GM23338 (cell line): ENCODE results near the gene GRIA4. TPM values are rescaled to one million over a fixed set of nuclear protein-coding genes. Genes with fewer than 3 reads are reported as not detected.

Experiments used
- ATAC-seq: fragments of 200-7000 bp; cut with Tn5 transposase; 3 replicates; pipeline ENCODE4 v1.9.1; 2020
- DNase-seq: peaks from one replicate; pipeline ENCODE4 v3.0.0-alpha.2; 2015; ENCODE audit warnings: low spot score
- H2AFZ ChIP-seq: fragments of 200-600 bp; sonication (generic); 2 replicates; pipeline ENCODE4 v1.8.0; 2016; ENCODE audit warnings: antibody characterized with exemption, mild to moderate bottlenecking, moderate library complexity
- H3F3A ChIP-seq: fragments of 200-600 bp; sonication (generic); replicated peaks from 2 replicates; pipeline ENCODE4 v1.8.0; 2017; ENCODE audit warnings: antibody characterized with exemption, mixed run types, low read depth
- H3K27ac ChIP-seq: fragments of 200-600 bp; sonication (generic); 2 replicates; pipeline ENCODE4 v1.6.1; 2016; ENCODE audit warnings: low read depth
- H3K27me3 ChIP-seq: fragments of 200-600 bp; sonication (generic); 2 replicates; pipeline ENCODE4 v1.8.0; 2016; ENCODE audit warnings: mild to moderate bottlenecking, mixed run types, moderate library complexity; ENCODE audit not compliant: insufficient read depth
- H3K36me3 ChIP-seq: fragments of 200-600 bp; sonication (generic); 2 replicates; pipeline ENCODE4 v1.8.0; 2016; ENCODE audit warnings: mild to moderate bottlenecking; ENCODE audit not compliant: insufficient read depth
- H3K4me1 ChIP-seq: fragments of 200-600 bp; sonication (generic); 2 replicates; pipeline ENCODE4 v1.8.0; 2016; ENCODE audit warnings: mild to moderate bottlenecking, moderate library complexity; ENCODE audit not compliant: insufficient read depth
- H3K4me2 ChIP-seq: fragments of 200-600 bp; sonication (generic); 2 replicates; pipeline ENCODE4 v1.7.1; 2017; ENCODE audit warnings: mixed run types
- H3K4me3 ChIP-seq: fragments of 200-600 bp; sonication (generic); 2 replicates; pipeline ENCODE4 v1.6.1; 2016; ENCODE audit warnings: mixed run types
- H3K79me2 ChIP-seq: fragments of 200-600 bp; sonication (generic); replicated peaks from 2 replicates; pipeline ENCODE4 v1.8.0; 2017; ENCODE audit warnings: mild to moderate bottlenecking; ENCODE audit not compliant: insufficient read depth
- H3K9me2 ChIP-seq: fragments of 200-600 bp; sonication (generic); 2 replicates; pipeline ENCODE4 v1.8.0; 2017; ENCODE audit not compliant: insufficient read depth
- H4K20me1 ChIP-seq: fragments of 200-600 bp; sonication (generic); replicated peaks from 2 replicates; pipeline ENCODE4 v1.8.0; 2017; ENCODE audit warnings: mild to moderate bottlenecking; ENCODE audit not compliant: insufficient read depth
- H3K27ac Mint-ChIP-seq: 2 replicates; pipeline ENCODE4 v1.8.0; 2020; ENCODE audit warnings: inconsistent platforms, mild to moderate bottlenecking, moderate library complexity, mixed read lengths
- H3K27me3 Mint-ChIP-seq: 3 replicates; pipeline ENCODE4 v1.8.0; 2022; ENCODE audit warnings: low read depth, mild to moderate bottlenecking, moderate library complexity, mixed read lengths, inconsistent platforms; ENCODE audit not compliant: insufficient read depth, poor library complexity
- H3K36me3 Mint-ChIP-seq: 3 replicates; pipeline ENCODE4 v1.8.0; 2021; ENCODE audit warnings: low read depth, mild to moderate bottlenecking, inconsistent platforms, moderate library complexity, mixed read lengths
- H3K4me1 Mint-ChIP-seq: 3 replicates; pipeline ENCODE4 v1.8.0; 2020; ENCODE audit warnings: mild to moderate bottlenecking, inconsistent platforms, mixed read lengths
- H3K4me3 Mint-ChIP-seq: 3 replicates; pipeline ENCODE4 v1.8.0; 2021; ENCODE audit warnings: moderate library complexity, mild to moderate bottlenecking, inconsistent platforms, mixed read lengths
- H3K9me3 Mint-ChIP-seq: 3 replicates; pipeline ENCODE4 v1.8.0; 2020; ENCODE audit warnings: moderate library complexity, mild to moderate bottlenecking, inconsistent platforms, mixed read lengths
- CREB1 ChIP-seq: fragments of 250-450 bp; sonication (Bioruptor Pico); IDR thresholded peaks from 2 replicates; pipeline ENCODE4 v1.5.0; 2020; ENCODE audit warnings: low read depth, mild to moderate bottlenecking, moderate library complexity
- CTCF ChIP-seq, 2 experiments: fragments of 200-600 bp in 1 of 2; sonication (generic) in 1 of 2; conservative IDR thresholded peaks; 2 replicates each; pipeline versions ENCODE4 v1.5.1 to v1.6.1; 2016 to 2017; ENCODE audit warnings: antibody characterized with exemption in 2 of 2, low read depth in 2 of 2, mild to moderate bottlenecking in 2 of 2, moderate library complexity in 1 of 2
- ETS1 ChIP-seq: IDR thresholded peaks from 2 replicates; pipeline ENCODE4 v1.6.1; 2016; ENCODE audit warnings: antibody characterized with exemption
- EZH2 ChIP-seq: fragments of 200-600 bp; sonication (generic); IDR thresholded peaks from one replicate; pipeline ENCODE4 v1.8.0; 2017; ENCODE audit warnings: antibody characterized with exemption, mild to moderate bottlenecking, low read depth; ENCODE audit not compliant: unreplicated experiment
- EZH2phosphoT487 ChIP-seq: fragments of 200-600 bp; sonication (generic); IDR thresholded peaks from one replicate; pipeline ENCODE4 v1.8.1; 2018; ENCODE audit warnings: antibody characterized with exemption; ENCODE audit not compliant: unreplicated experiment
- JUNB ChIP-seq: IDR thresholded peaks from one replicate; pipeline ENCODE4 v1.6.1; 2016; ENCODE audit warnings: antibody characterized with exemption; ENCODE audit not compliant: unreplicated experiment
- NANOG ChIP-seq: IDR thresholded peaks from 2 replicates; pipeline ENCODE4 v1.6.1; 2016; ENCODE audit warnings: antibody characterized with exemption, borderline replicate concordance
- POLR2AphosphoS5 ChIP-seq: IDR thresholded peaks from 2 replicates; pipeline ENCODE4 v1.6.1; 2016; ENCODE audit warnings: antibody characterized with exemption, low read depth
- STAT1 ChIP-seq: IDR thresholded peaks from one replicate; pipeline ENCODE4 v1.6.1; 2016; ENCODE audit warnings: antibody characterized with exemption; ENCODE audit not compliant: unreplicated experiment
- ZNF114 ChIP-seq: fragments of 250-450 bp; sonication (Bioruptor Pico); IDR thresholded peaks from 2 replicates; pipeline ENCODE4 v1.5.0; 2020; ENCODE audit warnings: mild to moderate bottlenecking, moderate library complexity
- ZNF331 ChIP-seq: fragments of 250-450 bp; sonication (Bioruptor Pico); IDR thresholded peaks from 2 replicates; pipeline ENCODE4 v1.5.0; 2020; ENCODE audit warnings: low read depth, mild to moderate bottlenecking, moderate library complexity
- ZNF462 ChIP-seq: fragments of 250-450 bp; sonication (Bioruptor Pico); IDR thresholded peaks from 2 replicates; pipeline ENCODE4 v1.5.0; 2020; ENCODE audit warnings: mild to moderate bottlenecking, moderate library complexity
- polyA plus RNA-seq: library from polyadenylated mRNA; unstranded; fragments of >200 nt; fragmentation: Nextera tagmentation; extraction: Ambion mirVana; gene quantifications from 2 replicates; pipeline ENCODE4 v1.2.1, GENCODE V29; 2016
- total RNA-seq: library from RNA; depleted of rRNA; stranded (reverse); fragments of >200 nt; shearing (Covaris generic); gene quantifications from 2 replicates; pipeline ENCODE4 v1.2.3, GENCODE V29; 2014

GRIA4 gene
- total and polyA plus RNA-seq, 2 experiments from 2014 or later, result 17.8 to 71.1 TPM

GRCh38 chr11:106014620-106015019 is 404.7 kb downstream of the GRIA4 start:
- no peaks in the 10 kb centered on the region for H3K27me3 Mint-ChIP-seq
- no peak overlapping the region for H3K4me3 Mint-ChIP-seq
- H3K4me1 Mint-ChIP-seq, result peaks cover 38% of the 10 kb centered on the region
- TF ChIP-seq STAT1, result no peak
- Histone ChIP-seq H3K4me1 (peaks cover 33% of the 10 kb centered on the region), H3K4me3 (no peak overlapping the region), H3F3A (no peaks in the 10 kb centered on the region), H3K9me2 (no peaks in the 10 kb centered on the region), H3K4me2 (0 out of 2 replicates have a peak overlapping the region, but pooled peaks have one; percentile 11), H2AFZ (no peak overlapping the region), H3K27me3 (no peaks in the 10 kb centered on the region), H3K79me2 (peaks cover 90% of the 10 kb centered on the region), H4K20me1 (peaks cover 11% of the 10 kb centered on the region), H3K27ac (no peak overlapping the region), H3K36me3 (peaks cover 9% of the 10 kb centered on the region; the same call in 1 of the 2 replicates)
- no peak for DNase-seq
- H3K36me3 Mint-ChIP-seq, result peaks cover 14% of the 10 kb centered on the region
- no peaks in the 10 kb centered on the region for H3K9me3 Mint-ChIP-seq
- no peak for ATAC-seq
- H3K27ac Mint-ChIP-seq, result no peak overlapping the region

GRCh38 chr11:106015066-106015465 is 405.2 kb downstream of the GRIA4 start:
- Histone ChIP-seq H3K79me2 (peaks cover 90% of the 10 kb centered on the region), H3K4me1 (peaks cover 37% of the 10 kb centered on the region), H3K36me3 (peaks cover 5% of the 10 kb centered on the region; the same call in 1 of the 2 replicates), H3K4me3 (no peak overlapping the region), H3K27ac (no peak overlapping the region), H3F3A (no peaks in the 10 kb centered on the region), H4K20me1 (peaks cover 9% of the 10 kb centered on the region), H3K27me3 (no peaks in the 10 kb centered on the region), H3K4me2 (no peak overlapping the region), H3K9me2 (no peaks in the 10 kb centered on the region), H2AFZ (no peak overlapping the region)
- ATAC-seq (no peak), DNase-seq (no peak)
- H3K36me3 Mint-ChIP-seq, result peaks cover 10% of the 10 kb centered on the region
- no peaks in the 10 kb centered on the region for H3K27me3 Mint-ChIP-seq
- no peak overlapping the region for H3K27ac Mint-ChIP-seq
- H3K9me3 Mint-ChIP-seq, result no peaks in the 10 kb centered on the region
- H3K4me1 Mint-ChIP-seq, result peaks cover 42% of the 10 kb centered on the region
- H3K4me3 Mint-ChIP-seq, result no peak overlapping the region
- TF ChIP-seq CREB1 (CRISPR knock-in tag), result no peak
- no peak for TF ChIP-seq CTCF (conservative IDR thresholded peaks at IDR 0.05; ENCODE audit: low read depth in 2 of 2)
- no peak for TF ChIP-seq NANOG
- TF ChIP-seq ZNF331 (CRISPR knock-in tag), result no peak
- TF ChIP-seq ZNF114, result no peak
- TF ChIP-seq ETS1, result no peak
- TF ChIP-seq POLR2AphosphoS5, result no peak
- no peak for TF ChIP-seq EZH2phosphoT487
- TF ChIP-seq ZNF462 (CRISPR knock-in tag), result no peak
- TF ChIP-seq JUNB, result no peak
- no peak for TF ChIP-seq EZH2
